HG02943 (cell line): ENCODE data around the gene PHC3.

ENCODE experiments used
- ATAC-seq: cut with Tn5 transposase; IDR thresholded peaks from one replicate; pipeline ENCODE4 v1.9.1; 2021; ENCODE audit warnings: mild to moderate bottlenecking, low read depth, moderate library complexity; ENCODE audit not compliant: unreplicated experiment

The PHC3 gene

DNA sequence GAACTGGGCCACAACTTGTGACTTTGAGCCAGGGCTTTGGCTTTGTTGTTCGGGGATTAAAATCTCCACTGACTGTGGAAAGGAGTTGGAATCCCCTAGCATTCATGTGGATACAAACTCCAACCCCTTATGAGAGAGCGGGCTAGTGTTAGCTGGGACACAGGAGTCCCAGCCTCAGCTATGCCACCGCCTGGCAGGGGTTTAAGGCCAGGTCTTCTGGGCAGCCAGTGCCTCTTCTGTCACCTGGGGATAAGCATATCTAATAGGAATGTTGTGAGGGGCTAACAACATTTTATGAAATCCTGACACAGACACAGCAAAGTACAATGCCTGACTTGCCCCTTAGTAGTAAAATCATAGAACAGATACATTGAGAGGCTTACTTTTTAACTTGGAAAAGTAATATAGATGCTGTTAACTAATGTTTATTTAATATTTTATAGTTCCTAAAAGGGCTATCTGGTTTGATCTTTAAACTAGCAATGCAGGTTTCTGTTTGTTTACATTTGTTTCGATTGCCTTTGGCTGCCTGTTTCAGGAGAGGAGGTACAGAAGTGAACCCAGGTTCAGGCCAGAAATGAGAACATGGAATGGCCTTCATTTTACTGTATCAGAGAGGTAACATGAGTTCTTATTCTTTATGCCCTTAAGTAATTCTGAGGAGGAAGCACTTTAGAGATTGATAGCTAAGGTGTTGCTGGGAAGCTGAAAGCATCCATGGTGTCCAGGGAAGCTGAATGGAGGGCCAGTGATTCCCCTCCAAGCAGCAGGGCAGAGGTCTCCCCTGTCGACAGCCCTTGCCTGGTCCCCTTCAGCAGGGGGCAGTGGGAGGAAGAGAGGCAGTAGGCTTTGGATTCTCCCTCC lies 135.0 kb downstream of the PHC3 start:
- no peak for ATAC-seq

DNA sequence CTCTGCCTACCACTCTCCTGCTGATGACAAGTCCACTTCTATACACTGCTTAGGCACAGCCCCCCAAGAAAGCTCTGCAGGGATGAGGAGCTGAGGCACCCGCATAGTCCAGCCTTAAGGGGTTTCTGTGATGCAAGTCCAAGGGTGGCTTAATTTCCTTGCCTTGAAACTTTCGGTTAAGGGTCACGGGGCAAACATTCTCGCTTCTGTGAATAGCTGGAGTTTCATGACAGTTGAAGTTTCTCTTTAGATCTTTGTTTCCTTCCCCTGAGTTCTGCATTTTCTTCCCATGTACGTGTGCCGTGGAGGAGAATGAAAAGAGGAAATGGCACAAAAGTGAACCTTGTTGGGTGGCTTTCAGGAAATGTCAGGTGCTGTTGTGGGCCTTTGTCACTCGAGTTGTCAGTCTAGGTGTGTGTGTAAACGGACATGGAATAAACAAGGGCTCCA lies 136.7 kb downstream of the PHC3 start:
- ATAC-seq, result peak; percentile 73

DNA sequence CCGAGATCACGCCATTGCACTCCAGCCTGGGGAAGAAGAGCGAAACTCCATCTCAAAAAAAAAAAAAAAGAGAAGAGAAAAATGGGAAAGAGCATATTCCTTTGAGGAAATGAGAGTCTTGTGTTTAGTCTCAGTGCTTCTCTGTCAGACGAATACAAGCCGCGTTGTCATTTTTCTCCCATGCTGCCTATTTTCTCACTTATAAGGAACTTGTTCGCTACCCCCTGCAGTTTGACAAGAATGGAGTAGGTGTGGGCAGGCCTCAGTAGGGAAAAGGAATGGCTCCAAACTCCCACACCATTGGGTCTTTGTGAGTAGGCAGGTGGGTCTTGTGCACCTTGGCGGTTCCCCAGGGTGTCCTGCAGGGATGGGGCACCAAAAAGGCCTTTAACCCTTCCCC lies 137.3 kb downstream of the PHC3 start:
- no peak for ATAC-seq

DNA sequence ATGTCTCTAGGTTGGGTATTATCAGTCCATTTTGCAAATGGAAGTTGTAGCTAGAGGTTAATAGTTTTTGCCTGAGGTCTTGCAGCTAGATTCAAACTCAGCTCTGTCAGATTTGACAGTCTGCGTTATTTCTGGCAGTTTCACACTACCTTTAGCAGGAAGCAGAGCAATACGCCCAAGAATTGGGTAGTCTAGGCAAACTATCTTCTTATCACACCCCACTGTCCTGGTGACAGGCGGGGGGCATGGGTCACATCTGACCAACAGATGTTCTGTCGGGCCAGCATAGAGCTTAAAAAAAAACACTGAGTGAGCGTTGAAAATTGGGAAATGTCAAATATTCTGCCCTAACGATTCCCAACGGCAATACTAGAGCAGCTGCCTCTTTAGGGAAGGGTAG lies 138.0 kb downstream of the PHC3 start:
- ATAC-seq, result no peak

DNA sequence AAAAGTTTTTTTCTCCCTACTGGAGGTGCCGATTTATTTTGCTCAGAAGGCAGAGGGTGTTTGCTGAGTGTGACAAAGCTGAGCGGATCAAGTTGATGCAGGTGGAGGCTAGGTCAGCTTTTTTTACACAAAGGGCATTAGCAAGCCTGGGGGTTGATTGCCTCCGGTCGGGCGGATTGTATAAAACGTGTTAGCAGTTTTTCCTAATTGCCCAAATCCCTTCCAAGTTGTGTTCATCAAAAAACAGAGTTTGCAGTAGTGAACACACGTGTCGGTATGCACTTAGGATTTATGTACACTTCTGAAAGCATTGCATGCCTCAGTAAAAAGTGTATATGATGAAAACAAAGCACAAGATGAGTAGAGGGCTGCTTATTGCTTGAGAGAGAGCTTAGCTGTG lies 141.1 kb downstream of the PHC3 start:
- ATAC-seq, result no peak

DNA sequence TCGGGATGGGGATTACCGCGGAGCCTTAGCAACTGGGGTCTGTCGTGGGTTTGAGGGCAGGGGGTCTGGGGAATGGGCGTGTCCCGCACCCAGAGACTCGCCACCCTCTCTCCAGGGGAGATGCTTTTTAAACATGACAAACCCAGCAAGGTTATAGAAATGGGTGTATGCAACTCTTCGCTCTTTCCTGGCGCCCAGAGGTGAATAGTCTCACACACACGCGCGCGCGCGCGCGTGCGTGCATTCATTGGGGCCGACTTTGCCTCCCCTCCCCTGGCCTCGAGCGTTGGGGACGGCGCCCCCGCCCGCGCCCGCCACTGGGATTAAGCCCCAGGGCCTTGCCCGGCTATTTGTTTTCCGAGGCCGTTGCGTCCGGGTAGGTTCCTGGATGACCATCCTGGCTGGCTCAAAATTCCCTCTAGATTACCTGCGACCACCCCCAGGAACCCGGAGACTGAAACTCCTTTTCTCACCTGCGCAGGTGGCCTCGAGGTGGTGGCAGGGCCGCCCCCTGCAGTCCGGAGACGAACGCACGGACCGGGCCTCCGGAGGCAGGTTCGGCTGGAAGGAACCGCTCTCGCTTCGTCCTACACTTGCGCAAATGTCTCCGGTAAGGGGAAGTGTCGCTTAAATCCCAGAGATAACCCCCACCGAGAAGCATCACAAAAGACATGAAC lies 143.0 kb downstream of the PHC3 start:
- ATAC-seq, result no peak
